Keratinocyte (primary cell): Measurements from ENCODE around the gene LRRC4C. TPM values are rescaled to one million over a fixed set of nuclear protein-coding genes. Genes with fewer than 3 reads are reported as not detected.

Experiments
- DNase-seq: peaks from one replicate; pipeline ENCODE4 v3.0.0-alpha.2; 2011; ENCODE audit warnings: low read depth, missing footprints, low spot score
- FAIRE-seq: peaks from 2 replicates; lab custom pipeline; 2011; peaks lifted over from hg19 to GRCh38; lab: Jason Lieb, UNC
- H2AFZ ChIP-seq: 2 replicates; pipeline ENCODE4 v1.6.0; 2012; ENCODE audit warnings: low read length, control low read depth, inconsistent platforms; ENCODE audit not compliant: control insufficient read depth
- H3K27ac ChIP-seq: 2 replicates; pipeline ENCODE4 v1.5.1; 2011; ENCODE audit warnings: low read length; ENCODE audit not compliant: control insufficient read depth, insufficient read depth
- H3K27me3 ChIP-seq: 3 replicates; pipeline ENCODE4 v1.6.0; 2011; ENCODE audit warnings: low read length; ENCODE audit not compliant: control insufficient read depth, insufficient read depth; ENCODE audit errors: extremely low read depth
- H3K36me3 ChIP-seq, 2 experiments: 2 replicates in 1 of 2; 3 replicates in 1 of 2; pipeline ENCODE4 v1.5.1; 2011; ENCODE audit warnings: low read length in 2 of 2, mild to moderate bottlenecking in 1 of 2; ENCODE audit not compliant: control insufficient read depth in 2 of 2, insufficient read depth in 2 of 2; ENCODE audit errors: extremely low read depth in 1 of 2
- H3K4me1 ChIP-seq: 3 replicates; pipeline ENCODE4 v1.5.1; 2011; ENCODE audit warnings: low read length; ENCODE audit not compliant: control insufficient read depth, insufficient read depth; ENCODE audit errors: extremely low read depth
- H3K4me2 ChIP-seq: 3 replicates; pipeline ENCODE4 v1.6.0; 2011; ENCODE audit warnings: low read depth, low read length; ENCODE audit not compliant: control insufficient read depth, insufficient read depth; ENCODE audit errors: extremely low read depth
- H3K4me3 ChIP-seq, 3 experiments: fragments of 200-600 bp in 1 of 3; sonication (generic) in 1 of 3; 2 replicates in 2 of 3; 3 replicates in 1 of 3; pipeline ENCODE4 v1.5.1; 2011 to 2016; ENCODE audit warnings: low read length in 3 of 3, mild to moderate bottlenecking in 3 of 3, control low read depth in 2 of 3, inconsistent platforms in 1 of 3, low read depth in 1 of 3, mixed read lengths in 1 of 3, mixed run types in 1 of 3, moderate library complexity in 1 of 3; ENCODE audit not compliant: control insufficient read depth in 2 of 3, insufficient read depth in 2 of 3; ENCODE audit errors: extremely low read depth in 1 of 3
- H3K79me2 ChIP-seq: 2 replicates; pipeline ENCODE4 v1.6.0; 2012; ENCODE audit warnings: low read length; ENCODE audit not compliant: control insufficient read depth, insufficient read depth
- H3K9ac ChIP-seq: 3 replicates; pipeline ENCODE4 v1.6.0; 2011; ENCODE audit warnings: low read length; ENCODE audit not compliant: control insufficient read depth, insufficient read depth; ENCODE audit errors: extremely low read depth
- H3K9me1 ChIP-seq: 3 replicates; pipeline ENCODE4 v1.6.0; 2011; ENCODE audit warnings: low read length; ENCODE audit not compliant: control insufficient read depth, insufficient read depth; ENCODE audit errors: extremely low read depth
- H3K9me3 ChIP-seq: 2 replicates; pipeline ENCODE4 v1.5.1; 2012; ENCODE audit warnings: low read depth, low read length; ENCODE audit not compliant: control insufficient read depth
- H4K20me1 ChIP-seq: 3 replicates; pipeline ENCODE4 v1.6.0; 2011; ENCODE audit warnings: low read length; ENCODE audit not compliant: control insufficient read depth, insufficient read depth; ENCODE audit errors: extremely low read depth
- CTCF ChIP-seq, 3 experiments: IDR thresholded peaks in 1 of 3; conservative IDR thresholded peaks in 1 of 3; optimal IDR thresholded peaks in 1 of 3; 2 replicates in 2 of 3; 3 replicates in 1 of 3; pipeline versions ENCODE3 to v1.5.1; 2011; ENCODE audit warnings: low read length in 3 of 3, mild to moderate bottlenecking in 3 of 3, moderate library complexity in 2 of 3, control low read depth in 1 of 3, inconsistent platforms in 1 of 3; ENCODE audit not compliant: insufficient read depth in 2 of 3; ENCODE audit errors: extremely low read depth in 1 of 3
- EZH2 ChIP-seq: IDR thresholded peaks from one replicate; pipeline ENCODE4 v1.6.1; 2012; ENCODE audit warnings: inconsistent platforms, mild to moderate bottlenecking, low read length, moderate library complexity
- dilution Hi-C: fragments of 300-500 bp; cut with MboI; formaldehyde crosslinking; loops from one replicate; pipeline ENCODE4 v1.7.0; 2020; ENCODE audit warnings: low sequenced_read_pairs; ENCODE audit not compliant: extremely low pct_ligation_motif_present
- polyA plus RNA-seq, 5 experiments: library from polyadenylated mRNA; depleted of rRNA in 3 of 5; stranded (reverse) in 3 of 5; stranded (forward) in 1 of 5; unstranded in 1 of 5; fragments of >200 nt; gene quantifications; 1 replicate in 1 of 5; 2 replicates in 3 of 5; 3 replicates in 1 of 5; pipeline versions ENCODE4 v1.2.1 to v1.2.3, GENCODE V29; 2011 to 2012; ENCODE audit warnings: missing spikeins in 2 of 5, low read depth in 1 of 5, low replicate concordance in 1 of 5

Gene LRRC4C
- polyA plus RNA-seq, 1 donor (not counting 4 experiments of a cell fraction or from before 2014, with no cell fraction given): not detected

GRCh38 chr11:40567392-40567791 lies 892.1 kb downstream of the LRRC4C start:
- dilution Hi-C loops: no loop called here
- H3K4me2 ChIP-seq: no peak overlapping the region
- H3K4me3 ChIP-seq: no peak overlapping the region
- no peak overlapping the region for H2AFZ ChIP-seq
- H3K27ac ChIP-seq: no peak overlapping the region
- peaks cover 2% of the 10 kb centered on the region for H3K9me3 ChIP-seq
- H3K79me2 ChIP-seq: no peaks in the 10 kb centered on the region
- FAIRE-seq: no peak
- H4K20me1 ChIP-seq: no peaks in the 10 kb centered on the region
- H3K27me3 ChIP-seq: no peaks in the 10 kb centered on the region
- H3K9ac ChIP-seq: no peak overlapping the region
- H3K36me3 ChIP-seq: no peaks in the 10 kb centered on the region
- no peak for DNase-seq
- no peaks in the 10 kb centered on the region for H3K9me1 ChIP-seq
- TF ChIP-seq EZH2 (no peak), CTCF (optimal IDR thresholded peaks at IDR 0.05 in 1 of 3, IDR thresholded peaks at IDR 0.05 in 1 of 3, conservative IDR thresholded peaks at IDR 0.05 in 1 of 3; ENCODE audit: extremely low read depth in 1 of 3, insufficient read depth in 2 of 3, low read length in 3 of 3) (no peak)
- H3K4me1 ChIP-seq: no peaks in the 10 kb centered on the region

- Histone ChIP-seq H3K4me2 (no peak overlapping the region), H3K9ac (no peak overlapping the region), H3K4me3 (no peak overlapping the region), H4K20me1 (no peaks in the 10 kb centered on the region), H3K27me3 (no peaks in the 10 kb centered on the region), H3K9me1 (no peaks in the 10 kb centered on the region), H3K27ac (no peak overlapping the region), H3K36me3 (no peaks in the 10 kb centered on the region), H3K9me3 (no peaks in the 10 kb centered on the region), H3K79me2 (no peaks in the 10 kb centered on the region), H2AFZ (no peak overlapping the region), H3K4me1 (no peaks in the 10 kb centered on the region)
- dilution Hi-C loops: no loop called here
- TF ChIP-seq EZH2 (no peak), CTCF (optimal IDR thresholded peaks at IDR 0.05 in 1 of 3, IDR thresholded peaks at IDR 0.05 in 1 of 3, conservative IDR thresholded peaks at IDR 0.05 in 1 of 3; ENCODE audit: extremely low read depth in 1 of 3, insufficient read depth in 2 of 3, low read length in 3 of 3) (no peak)
- DNase-seq: no peak
- FAIRE-seq: no peak
Observed at GRCh38 chr11:40544162-40544561, 915.3 kb downstream of the LRRC4C start.
